HepG2 (cell line): ENCODE measurements around the gene CHMP4B. TPM values are rescaled to one million over a fixed set of nuclear protein-coding genes. Genes with fewer than 3 reads are reported as not detected.

Source experiments
- GATAD2A ChIP-seq: IDR thresholded peaks from 2 replicates; pipeline ENCODE4 v1.6.1; 2016
- HNRNPK ChIP-seq: fragments of 200-400 bp; formaldehyde crosslinking; IDR thresholded peaks from 2 replicates; pipeline ENCODE4 v1.6.1; 2018; ENCODE audit warnings: low read length, low read depth, moderate library complexity, mild to moderate bottlenecking; ENCODE audit not compliant: poor library complexity, severe bottlenecking
- HOXA5 ChIP-seq: sonication (generic); formaldehyde crosslinking; IDR thresholded peaks from 2 replicates; pipeline ENCODE4 v1.4.0; 2020; ENCODE audit warnings: missing genetic modification reagents
- HOXD1 ChIP-seq: sonication (generic); formaldehyde crosslinking; IDR thresholded peaks from 2 replicates; pipeline ENCODE4 v1.5.0; 2020; ENCODE audit warnings: missing genetic modification reagents
- JARID2 ChIP-seq: sonication (generic); formaldehyde crosslinking; IDR thresholded peaks from 2 replicates; pipeline ENCODE4 v1.8.1; 2023; ENCODE audit warnings: missing genetic modification reagents, inconsistent platforms; ENCODE audit not compliant: insufficient replicate concordance
- NFE2 ChIP-seq: sonication (generic); formaldehyde crosslinking; IDR thresholded peaks from 2 replicates; pipeline ENCODE4 v1.4.0; 2020; ENCODE audit warnings: missing genetic modification reagents
- NFKB2 ChIP-seq: sonication (generic); formaldehyde crosslinking; IDR thresholded peaks from 2 replicates; pipeline ENCODE4 v1.4.0; 2020; ENCODE audit warnings: missing genetic modification reagents, borderline replicate concordance
- PRDM15 ChIP-seq: sonication (generic); formaldehyde crosslinking; IDR thresholded peaks from 2 replicates; pipeline ENCODE4 v1.4.0; 2020; ENCODE audit warnings: missing genetic modification reagents
- RERE ChIP-seq: IDR thresholded peaks from 2 replicates; pipeline ENCODE4 v1.6.1; 2016; ENCODE audit warnings: low read depth, missing genetic modification reagents, missing compliant biosample characterization
- SIN3B ChIP-seq: fragments of 150-350 bp; IDR thresholded peaks from 2 replicates; pipeline ENCODE4 v1.6.1; 2014; ENCODE audit warnings: low read length
- TCF7 ChIP-seq: sonication (generic); IDR thresholded peaks from 2 replicates; pipeline ENCODE4 v1.6.1; 2016; ENCODE audit warnings: antibody characterized with exemption, low read depth
- ZBTB49 ChIP-seq: sonication (generic); formaldehyde crosslinking; IDR thresholded peaks from 2 replicates; pipeline ENCODE4 v1.4.0; 2020; ENCODE audit warnings: missing genetic modification reagents, borderline replicate concordance
- ZIK1 ChIP-seq: sonication (generic); formaldehyde crosslinking; IDR thresholded peaks from 2 replicates; pipeline ENCODE4 v1.5.0; 2020; ENCODE audit warnings: mild to moderate bottlenecking, low read depth, missing genetic modification reagents, borderline replicate concordance
- ZNF451 ChIP-seq: sonication (generic); formaldehyde crosslinking; IDR thresholded peaks from 2 replicates; pipeline ENCODE4 v1.5.0; 2020; ENCODE audit warnings: mild to moderate bottlenecking, missing genetic modification reagents
- ZNF552 ChIP-seq: sonication (generic); formaldehyde crosslinking; IDR thresholded peaks from 2 replicates; pipeline ENCODE4 v1.9.0; 2022; ENCODE audit warnings: missing genetic modification reagents, mild to moderate bottlenecking, borderline replicate concordance
- polyA plus RNA-seq, 8 experiments: library from polyadenylated mRNA; depleted of rRNA in 3 of 8; stranded (reverse) in 7 of 8; unstranded in 1 of 8; fragments of >200 nt; fragmentation: Illumina TruSeq in 4 of 8; extraction: Trizol in 4 of 8; gene quantifications; 2 replicates each; pipeline versions ENCODE4 v1.2.1 to v1.2.3, GENCODE V29; 2011 to 2016; ENCODE audit warnings: low read depth in 4 of 8, missing spikeins in 1 of 8, mixed read lengths in 1 of 8; ENCODE audit not compliant: insufficient read depth in 1 of 8
- total RNA-seq, 5 experiments: library from RNA; depleted of rRNA; stranded (reverse); fragments of >200 nt; fragmentation: Illumina TruSeq; extraction: Trizol; gene quantifications; 2 replicates each; pipeline ENCODE4 v1.2.3, GENCODE V29; 2016; ENCODE audit warnings: low read depth in 1 of 5

The CHMP4B gene
- total and polyA plus RNA-seq, 2 of the 13 experiments (the other 11 are each of a cell fraction or from before 2014, with no cell fraction given): 40.1 to 45.6 TPM

GRCh38 chr20:33814238-33814712 is 3.1 kb downstream of the CHMP4B start (continued):
- TF ChIP-seq NFE2 (no peak), GATAD2A (peak; percentile 61), ZBTB49 (CRISPR knock-in tag) (no peak), RERE (CRISPR knock-in tag) (no peak), ZNF552 (no peak), ZIK1 (no peak), ZNF451 (CRISPR knock-in tag) (0 out of 2 replicates have a peak, but pooled peaks have one; percentile 18), SIN3B (no peak), PRDM15 (no peak), JARID2 (no peak), NFKB2 (CRISPR knock-in tag) (no peak), HOXA5 (CRISPR knock-in tag) (no peak), TCF7 (no peak), HNRNPK (no peak), HOXD1 (CRISPR knock-in tag) (no peak)
